SU-DHL-6 (cell line): ENCODE results near the gene AKNA.

Experiments
- EZH2phosphoT487 ChIP-seq: fragments of 200-600 bp; sonication (generic), shearing (Covaris generic); conservative IDR thresholded peaks from 2 replicates; pipeline ENCODE4 v1.6.1; 2018; ENCODE audit warnings: mild to moderate bottlenecking, antibody characterized with exemption, low read length, moderate library complexity, mixed read lengths
- TF ChIP-seq, protein P1 (sequence below): fragments of 200-600 bp; sonication (generic); IDR thresholded peaks from one replicate; pipeline ENCODE4 v1.5.1; 2017; ENCODE audit warnings: antibody characterized with exemption, mild to moderate bottlenecking, low read length, moderate library complexity; ENCODE audit not compliant: insufficient read depth, poor library complexity, severe bottlenecking

DNA sequence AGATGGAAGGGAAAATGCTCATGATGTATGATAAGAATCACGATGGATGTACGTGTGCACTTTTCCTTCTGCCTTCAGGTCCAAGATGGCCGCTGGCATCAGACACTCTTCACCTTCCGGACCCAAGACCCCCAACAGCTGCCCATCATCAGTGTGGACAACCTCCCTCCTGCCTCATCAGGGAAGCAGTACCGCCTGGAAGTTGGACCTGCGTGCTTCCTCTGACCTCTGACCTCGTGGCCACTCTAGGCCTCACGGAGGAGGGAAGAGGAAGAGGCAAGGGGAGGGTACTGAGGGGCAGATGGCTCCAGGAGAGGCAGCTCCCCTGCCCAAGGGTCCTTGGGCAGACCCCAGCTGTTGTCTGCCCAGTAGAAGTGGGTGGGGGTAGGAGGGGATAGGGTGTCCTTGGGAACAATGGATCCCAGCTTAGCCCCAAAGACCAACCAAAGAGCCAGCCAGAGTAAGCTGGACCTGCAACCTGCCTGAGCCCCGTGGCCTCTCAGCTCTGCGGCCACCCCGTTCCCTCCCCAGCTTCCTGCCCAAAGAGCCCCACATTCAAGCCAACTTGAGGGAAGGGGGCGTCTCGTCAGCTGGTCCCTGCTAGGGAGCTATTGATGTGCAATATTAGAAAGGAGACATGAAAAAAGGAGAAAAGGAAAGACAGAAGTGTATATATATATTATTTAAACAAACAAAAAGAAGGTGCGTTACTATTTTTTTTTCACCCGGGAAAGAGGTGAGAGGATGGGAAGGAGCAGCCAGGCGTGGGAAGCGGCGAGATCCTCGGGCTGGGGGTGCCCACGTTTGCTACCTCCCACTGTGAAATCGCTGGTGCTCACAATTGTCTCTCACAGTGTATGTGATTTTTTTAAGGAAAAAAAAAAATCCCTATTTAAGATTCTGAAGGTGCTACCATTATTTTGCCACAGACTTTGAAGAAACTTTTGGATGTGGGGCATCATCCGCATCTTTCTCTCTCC lies 77.0 kb downstream of the AKNA start:
- TF ChIP-seq, protein P1, sequence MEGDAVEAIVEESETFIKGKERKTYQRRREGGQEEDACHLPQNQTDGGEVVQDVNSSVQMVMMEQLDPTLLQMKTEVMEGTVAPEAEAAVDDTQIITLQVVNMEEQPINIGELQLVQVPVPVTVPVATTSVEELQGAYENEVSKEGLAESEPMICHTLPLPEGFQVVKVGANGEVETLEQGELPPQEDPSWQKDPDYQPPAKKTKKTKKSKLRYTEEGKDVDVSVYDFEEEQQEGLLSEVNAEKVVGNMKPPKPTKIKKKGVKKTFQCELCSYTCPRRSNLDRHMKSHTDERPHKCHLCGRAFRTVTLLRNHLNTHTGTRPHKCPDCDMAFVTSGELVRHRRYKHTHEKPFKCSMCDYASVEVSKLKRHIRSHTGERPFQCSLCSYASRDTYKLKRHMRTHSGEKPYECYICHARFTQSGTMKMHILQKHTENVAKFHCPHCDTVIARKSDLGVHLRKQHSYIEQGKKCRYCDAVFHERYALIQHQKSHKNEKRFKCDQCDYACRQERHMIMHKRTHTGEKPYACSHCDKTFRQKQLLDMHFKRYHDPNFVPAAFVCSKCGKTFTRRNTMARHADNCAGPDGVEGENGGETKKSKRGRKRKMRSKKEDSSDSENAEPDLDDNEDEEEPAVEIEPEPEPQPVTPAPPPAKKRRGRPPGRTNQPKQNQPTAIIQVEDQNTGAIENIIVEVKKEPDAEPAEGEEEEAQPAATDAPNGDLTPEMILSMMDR, result no peak
- TF ChIP-seq EZH2phosphoT487, result no peak
